ENCODE measurements around the gene PCBD2.

The PCBD2 gene

GRCh38 chr5:135008981-135009735 lies 104.2 kb downstream of the PCBD2 start:
- DNase-seq = no peak

- DNase-seq = no peak
Observed at GRCh38 chr5:135009736-135010501, 105.0 kb downstream of the PCBD2 start.

- DNase-seq = no peak
Observed at GRCh38 chr5:135010502-135011354, 105.8 kb downstream of the PCBD2 start.

DNA sequence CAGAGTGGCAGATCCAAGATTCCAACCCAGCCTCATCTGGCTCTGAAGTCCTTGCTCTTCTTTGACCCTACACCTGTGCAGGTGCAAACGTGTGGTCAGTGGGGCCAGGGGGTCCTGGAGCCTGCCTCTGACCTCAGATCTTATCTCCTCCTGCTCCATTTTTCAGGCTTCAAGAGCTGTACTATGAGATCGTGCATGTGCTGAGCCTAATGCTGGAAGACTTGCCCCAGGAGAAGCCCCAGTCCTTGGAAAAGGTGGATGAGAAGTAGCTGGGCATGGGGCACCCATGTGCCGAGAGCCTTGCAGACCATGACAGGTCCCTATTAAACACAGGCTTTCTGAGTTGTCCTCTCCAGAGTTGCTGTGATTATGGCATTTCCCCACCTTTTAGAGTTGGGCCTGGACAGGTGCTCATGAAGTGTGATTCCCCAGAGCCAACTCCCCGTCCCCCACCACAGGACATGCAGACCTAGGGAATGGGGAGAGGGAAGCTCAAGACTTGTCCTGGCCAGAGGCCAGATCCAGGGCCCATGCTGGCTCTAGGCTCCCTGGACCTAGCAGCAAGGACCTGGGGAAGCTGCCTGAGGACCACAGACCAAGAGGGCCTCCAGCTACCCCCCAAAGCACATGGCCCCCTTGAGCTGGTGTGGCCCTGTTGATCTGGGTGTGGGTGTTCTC lies 106.6 kb downstream of the PCBD2 start:
- DNase-seq = no peak

GRCh38 chr5:135012033-135012588 lies 107.2 kb downstream of the PCBD2 start:
- no peak for DNase-seq
